HS-27A (cell line): ENCODE measurements around the gene CDH12.
"Not testable (repeated sequence)": the region's sequence is repeated elsewhere in the genome, so short reads cannot be mapped to it uniquely, and the experiment has no call there.

Experiments
- DNase-seq: peaks from one replicate; pipeline ENCODE4 v3.0.0-alpha.2; 2012; ENCODE audit warnings: low read depth, missing footprints

The CDH12 gene

GRCh38 chr5:22154779-22155178, 698.4 kb downstream of the CDH12 start:
- DNase-seq: not testable (repeated sequence)

- not testable (repeated sequence) for DNase-seq
These were observed 701.3 kb downstream of the CDH12 start for GRCh38 chr5:22151801-22152200.

- not testable (repeated sequence) for DNase-seq
These were observed 712.7 kb downstream of the CDH12 start for GRCh38 chr5:22140418-22140817.

- DNase-seq: not testable (repeated sequence)
These were observed 713.4 kb downstream of the CDH12 start for GRCh38 chr5:22139662-22140300.

GRCh38 chr5:22111320-22111719, 741.8 kb downstream of the CDH12 start:
- DNase-seq: no peak

- DNase-seq: no peak
These were observed 743.8 kb downstream of the CDH12 start for GRCh38 chr5:22109315-22109714.

- no peak for DNase-seq
These were observed 744.6 kb downstream of the CDH12 start for GRCh38 chr5:22108545-22108944.

GRCh38 chr5:22102823-22103359, 750.3 kb downstream of the CDH12 start:
- no peak for DNase-seq

- DNase-seq: no peak
These were observed 764.6 kb downstream of the CDH12 start for GRCh38 chr5:22088517-22088916.

GRCh38 chr5:22079566-22079965, 773.6 kb downstream of the CDH12 start:
- no peak for DNase-seq

GRCh38 chr5:22079002-22079401, 774.1 kb downstream of the CDH12 start:
- no peak for DNase-seq

GRCh38 chr5:22076586-22076985, 776.6 kb downstream of the CDH12 start:
- no peak for DNase-seq

- no peak for DNase-seq
These were observed 782.9 kb downstream of the CDH12 start for GRCh38 chr5:22070186-22070728.

- DNase-seq: no peak
These were observed 789.4 kb downstream of the CDH12 start for GRCh38 chr5:22063717-22064116.

- no peak for DNase-seq
These were observed 794.5 kb downstream of the CDH12 start for GRCh38 chr5:22058620-22059019.

- no peak for DNase-seq
These were observed 796.1 kb downstream of the CDH12 start for GRCh38 chr5:22057012-22057411.

- DNase-seq: no peak
These were observed 796.5 kb downstream of the CDH12 start for GRCh38 chr5:22056601-22057000.

- no peak for DNase-seq
These were observed 799.9 kb downstream of the CDH12 start for GRCh38 chr5:22053195-22053594.

- DNase-seq: no peak
These were observed 801.3 kb downstream of the CDH12 start for GRCh38 chr5:22051881-22052280.

- no peak for DNase-seq
These were observed 802.2 kb downstream of the CDH12 start for GRCh38 chr5:22050931-22051330.

GRCh38 chr5:22044229-22044628, 808.9 kb downstream of the CDH12 start:
- no peak for DNase-seq

- no peak for DNase-seq
These were observed 817.1 kb downstream of the CDH12 start for GRCh38 chr5:22036061-22036460.

GRCh38 chr5:22033066-22033465, 820.1 kb downstream of the CDH12 start:
- no peak for DNase-seq

GRCh38 chr5:22023784-22024183, 829.4 kb downstream of the CDH12 start:
- no peak for DNase-seq
